Testis (tissue), 3 donors: ENCODE measurements around the gene MRNIP. TPM values are rescaled to one million over a fixed set of nuclear protein-coding genes. Genes with fewer than 3 reads are reported as not detected.

Experiments
- DNase-seq: peaks from one replicate; pipeline ENCODE4 v3.0.0-alpha.2; 2019
- H3K27ac ChIP-seq, 2 donors: fragments of 200-600 bp; sonication (generic); one replicate each; pipeline ENCODE4 v1.5.1; 2019
- H3K27me3 ChIP-seq: fragments of 200-600 bp; sonication (generic); one replicate; pipeline ENCODE4 v1.5.1; 2019
- H3K36me3 ChIP-seq: fragments of 200-600 bp; sonication (generic); one replicate; pipeline ENCODE4 v1.5.1; 2017; ENCODE audit warnings: low read depth; ENCODE audit errors: missing control alignments
- H3K4me1 ChIP-seq: fragments of 200-600 bp; sonication (generic); one replicate; pipeline ENCODE4 v1.5.1; 2019
- H3K4me3 ChIP-seq, 2 donors: fragments of 200-600 bp; sonication (generic); one replicate each; pipeline ENCODE4 v1.5.1; 2017 to 2019
- H3K9me3 ChIP-seq: fragments of 200-600 bp; sonication (generic); one replicate; pipeline ENCODE4 v1.5.1; 2017
- CTCF ChIP-seq, 3 experiments: fragments of 450-650 bp in 2 of 3; fragments of 200-600 bp in 1 of 3; sonication (generic) in 1 of 3; IDR thresholded peaks; one replicate each; pipeline ENCODE4 v1.5.1; 2016 to 2019; ENCODE audit warnings: antibody characterized with exemption in 3 of 3, mild to moderate bottlenecking in 2 of 3, moderate library complexity in 1 of 3
- POLR2A ChIP-seq: fragments of 450-650 bp; IDR thresholded peaks from one replicate; pipeline ENCODE4 v1.6.1; 2017; ENCODE audit warnings: antibody characterized with exemption, mild to moderate bottlenecking, moderate library complexity
- WGBS, 2 donors: methylation state at CpG; one replicate each; pipeline ENCODE4 v1.1.5; 2018; 5-methylcytosine and 5-hydroxymethylcytosine counted together
- intact Hi-C: fragments of 100-400 bp; cut with DNase I; formaldehyde crosslinking; loops from one replicate; pipeline ENCODE4 v1.15.1; 2023; ENCODE audit warnings: low total_unique reads
- polyA plus RNA-seq: library from polyadenylated mRNA; stranded (reverse); fragments of 350-450 nt; fragmentation: Illumina TruSeq; extraction: RNeasy Lipid Tissue Mini Kit (QIAGEN cat#74804); gene quantifications from one replicate; pipeline ENCODE4 v1.2.3, GENCODE V29; 2014; ENCODE audit warnings: low read depth, low replicate concordance; ENCODE audit not compliant: insufficient read depth
- total RNA-seq, 2 donors: library from RNA; depleted of rRNA; stranded (reverse); fragments of >200 nt; gene quantifications; one replicate each; pipeline ENCODE4 v1.2.3, GENCODE V29; 2016

Gene MRNIP
- total and polyA plus RNA-seq, 3 donors from 2014 or later, result 34.9 to 61.4 (median 58.7) TPM

- TF ChIP-seq POLR2A, result no peak
- TF ChIP-seq CTCF (IDR thresholded peaks at IDR 0.05), result no peak
- intact Hi-C loops, result no loop called here
- 91 to 96% methylated on average over 8 of the region's 8 CpGs for WGBS, 2 donors
These were observed 4.3 kb downstream of the MRNIP start for GRCh38 chr5:179854356-179854755.

DNA sequence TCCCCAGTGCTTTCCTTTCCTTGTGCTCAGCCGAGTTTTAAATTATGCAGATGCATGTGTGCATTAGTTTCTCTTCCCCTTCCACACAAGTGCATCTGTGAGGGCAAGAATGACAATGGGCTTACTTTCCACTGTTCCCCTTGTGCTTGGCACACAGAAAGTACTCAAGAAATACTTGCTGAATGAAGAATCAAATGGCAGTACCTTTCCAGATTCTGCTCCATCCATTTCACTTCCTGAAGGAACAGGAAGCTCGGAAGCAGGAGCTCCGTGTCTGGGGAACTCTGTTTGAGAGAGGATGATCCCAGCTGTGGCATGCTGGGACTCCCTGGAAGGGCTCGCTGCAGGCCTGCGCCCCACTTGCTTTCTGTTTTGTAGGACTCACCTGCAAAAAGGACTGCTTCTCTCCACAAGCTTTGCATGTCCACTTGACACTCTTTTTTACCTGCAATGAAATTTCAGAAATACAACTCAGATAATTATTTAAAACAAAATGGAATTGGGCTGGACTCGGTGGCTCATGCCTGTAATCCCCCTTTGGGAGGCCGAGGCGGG lies 5.5 kb downstream of the MRNIP start:
- Histone ChIP-seq H3K27me3 (no peaks in the 10 kb centered on the region), H3K36me3 (no peaks in the 10 kb centered on the region), H3K4me1 (no peaks in the 10 kb centered on the region), H3K4me3 (no peak overlapping the region), H3K9me3 (no peaks in the 10 kb centered on the region), H3K27ac (no peak overlapping the region)
- TF ChIP-seq POLR2A, result no peak
- TF ChIP-seq CTCF (IDR thresholded peaks at IDR 0.05), result no peak
- DNase-seq, result no peak
- WGBS, 2 donors, result 86 to 87% methylated on average over 8 of the region's 8 CpGs
- intact Hi-C loops, result no loop called here

More at GRCh38 chr5:179854356-179854755, 4.3 kb downstream of the MRNIP start:
- Histone ChIP-seq H3K27me3 (no peaks in the 10 kb centered on the region), H3K4me1 (no peaks in the 10 kb centered on the region), H3K36me3 (no peaks in the 10 kb centered on the region), H3K27ac (no peak overlapping the region), H3K4me3 (no peak overlapping the region), H3K9me3 (no peaks in the 10 kb centered on the region)
- no peak for DNase-seq

- WGBS, 2 donors, result 87 to 92% methylated on average over 4 to 9 of the region's 9 CpGs
- intact Hi-C loops, result no loop called here
- H3K36me3 ChIP-seq, result no peaks in the 10 kb centered on the region
- H3K27ac ChIP-seq, result no peak overlapping the region
- H3K9me3 ChIP-seq, result no peaks in the 10 kb centered on the region
- DNase-seq, result no peak
- H3K4me3 ChIP-seq, result no peak overlapping the region
- TF ChIP-seq POLR2A, result no peak
- peaks cover 6% of the 10 kb centered on the region for H3K4me1 ChIP-seq
- no peaks in the 10 kb centered on the region for H3K27me3 ChIP-seq
These were observed 17.0 kb downstream of the MRNIP start for GRCh38 chr5:179841621-179842020.

GRCh38 chr5:179840766-179841165 lies 17.9 kb downstream of the MRNIP start:
- 88 to 94% methylated on average over 16 to 17 of the region's 17 CpGs for WGBS, 2 donors
- H3K4me3 ChIP-seq, result no peak overlapping the region
- DNase-seq, result no peak
- H3K36me3 ChIP-seq, result no peaks in the 10 kb centered on the region
- TF ChIP-seq CTCF (IDR thresholded peaks at IDR 0.05), result no peak
- no peak for TF ChIP-seq POLR2A
- H3K27ac ChIP-seq, result no peak overlapping the region
- H3K9me3 ChIP-seq, result no peaks in the 10 kb centered on the region
- intact Hi-C loops, result no loop called here
- H3K4me1 ChIP-seq, result peaks cover 6% of the 10 kb centered on the region
- H3K27me3 ChIP-seq, result no peaks in the 10 kb centered on the region

DNA sequence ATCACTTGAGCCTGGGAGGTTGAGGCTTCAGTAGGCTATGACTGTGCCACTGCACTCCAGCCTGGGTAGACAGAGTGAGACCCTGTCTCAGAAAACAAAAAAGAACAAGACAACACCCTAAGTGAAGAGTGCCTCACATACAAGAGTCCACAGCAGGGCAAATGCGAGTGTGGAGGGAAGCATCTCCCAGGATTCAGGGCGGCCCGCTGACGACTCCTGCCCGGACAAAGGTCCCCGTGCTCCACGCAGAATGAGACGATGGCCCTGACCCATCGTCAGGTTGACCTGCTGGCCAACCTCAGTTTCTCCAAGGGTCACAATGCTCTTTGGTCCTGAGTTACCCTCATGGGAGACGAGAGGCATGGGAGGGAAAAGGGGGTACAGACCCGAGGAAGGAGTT lies 18.3 kb downstream of the MRNIP start:
- Histone ChIP-seq H3K27me3 (no peaks in the 10 kb centered on the region), H3K36me3 (no peaks in the 10 kb centered on the region), H3K4me3 (no peak overlapping the region), H3K9me3 (no peaks in the 10 kb centered on the region), H3K27ac (no peak overlapping the region), H3K4me1 (peaks cover 6% of the 10 kb centered on the region)
- intact Hi-C loops, result no loop called here
- TF ChIP-seq POLR2A (no peak), CTCF (IDR thresholded peaks at IDR 0.05) (no peak)
- 93 to 97% methylated on average over 5 to 11 of the region's 11 CpGs for WGBS, 2 donors
- DNase-seq, result no peak
